SK-N-MC (cell line): Measurements from ENCODE around the gene RUSF1.

ENCODE experiments used
- EZH2 ChIP-seq: fragments of 200-600 bp; sonication (generic); IDR thresholded peaks from one replicate; pipeline ENCODE4 v1.6.1; 2017; ENCODE audit warnings: antibody characterized with exemption
- POLR2AphosphoS5 ChIP-seq: IDR thresholded peaks from 2 replicates; pipeline ENCODE4 v1.6.1; 2012; ENCODE audit warnings: mild to moderate bottlenecking, low read depth, low read length, borderline replicate concordance

- TF ChIP-seq POLR2AphosphoS5 (no peak), EZH2 (no peak)
Observed at GRCh38 chr16:31451201-31451600, 57.0 kb downstream of the RUSF1 start.
